Esophagus squamous epithelium (tissue), 5 donors: ENCODE results near the gene IL33. TPM values are rescaled to one million over a fixed set of nuclear protein-coding genes. Genes with fewer than 3 reads are reported as not detected.

Source experiments
- DNase-seq: peaks from one replicate; lab custom pipeline; 2025; lab: John Stamatoyannopoulos, UW
- H3K27ac ChIP-seq, 4 donors: fragments of 200-600 bp; sonication (generic); one replicate each; pipeline ENCODE4 v1.5.1; 2016 to 2019; ENCODE audit warnings: mild to moderate bottlenecking in 1 of 4
- H3K27me3 ChIP-seq, 4 donors: fragments of 200-600 bp; sonication (generic); 1 replicate in 3 of 4; 2 replicates in 1 of 4; pipeline versions ENCODE4 v1.5.1 to v1.6.0; 2017 to 2021; ENCODE audit warnings: antibody characterized with exemption in 1 of 4
- H3K36me3 ChIP-seq, 3 donors: fragments of 200-600 bp; sonication (generic); one replicate each; pipeline ENCODE4 v1.5.1; 2016 to 2019
- H3K4me1 ChIP-seq, 3 donors: fragments of 200-600 bp; sonication (generic); one replicate each; pipeline ENCODE4 v1.5.1; 2017 to 2019
- H3K4me3 ChIP-seq, 4 donors: fragments of 200-600 bp; sonication (generic); 1 replicate in 3 of 4; 2 replicates in 1 of 4; pipeline ENCODE4 v1.5.1; 2016 to 2019; ENCODE audit warnings: mild to moderate bottlenecking in 2 of 4, moderate library complexity in 1 of 4
- H3K9me3 ChIP-seq, 3 donors: fragments of 200-600 bp; sonication (generic); one replicate each; pipeline ENCODE4 v1.5.1; 2016 to 2019
- POLR2A ChIP-seq, 4 donors: fragments of 450-650 bp; IDR thresholded peaks; one replicate each; pipeline ENCODE4 v1.6.1; 2017; ENCODE audit warnings: antibody characterized with exemption in 4 of 4, mild to moderate bottlenecking in 4 of 4, moderate library complexity in 3 of 4
- WGBS, 2 donors: methylation state at CpG; one replicate each; pipeline ENCODE4 v1.1.5; 2018; 5-methylcytosine and 5-hydroxymethylcytosine counted together
- intact Hi-C: fragments of 100-400 bp; cut with DNase I; formaldehyde crosslinking; loops from one replicate; pipeline ENCODE4 v1.15.0; 2022
- total RNA-seq, 4 donors: library from RNA; depleted of rRNA; stranded (reverse); fragments of >200 nt; gene quantifications; one replicate each; pipeline ENCODE4 v1.1.0, GENCODE V29; 2016
- TF ChIP-seq, protein P1 (sequence below), 6 experiments: fragments of 450-650 bp in 4 of 6; fragments of 200-600 bp in 2 of 6; sonication (generic) in 2 of 6; IDR thresholded peaks; one replicate each; pipeline ENCODE4 v1.5.1; 2016 to 2019; ENCODE audit warnings: antibody characterized with exemption in 6 of 6, mild to moderate bottlenecking in 4 of 6, moderate library complexity in 4 of 6
- donor health status: DM: yes; HTN: yes; CAD: no.

Gene IL33
- total RNA-seq, 4 donors from 2014 or later, result 1.9 to 34.0 (median 18.0) TPM

DNA sequence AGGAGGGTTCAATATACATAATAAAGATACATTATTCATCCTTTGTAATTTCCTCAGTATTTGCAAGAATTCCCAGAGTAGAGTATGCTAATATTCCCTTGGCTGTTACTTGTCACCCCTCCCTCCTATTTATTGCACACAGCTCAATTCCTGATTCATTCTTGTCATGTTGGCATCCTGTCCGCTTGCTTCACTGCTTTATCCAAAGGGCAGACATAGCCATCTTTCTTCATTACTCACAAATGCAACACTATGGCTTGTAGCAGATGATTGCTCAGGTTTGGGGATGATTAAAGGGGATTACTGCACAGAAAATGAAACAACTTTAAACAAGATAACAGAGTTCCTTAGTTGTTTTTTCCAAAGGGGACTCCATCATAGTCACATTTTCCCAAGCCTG lies 1.2 kb upstream of the IL33 start:
- intact Hi-C loops, result no loop called here
- peaks cover 0 to 51% (median 6%) of the 10 kb centered on the region in 3 donors for H3K4me1 ChIP-seq
- WGBS, 2 donors, result 16 to 26% methylated on average over 1 of the region's 1 CpG
- H3K36me3 ChIP-seq, result no peaks in the 10 kb centered on the region
- no peak for DNase-seq
- TF ChIP-seq, protein P1, sequence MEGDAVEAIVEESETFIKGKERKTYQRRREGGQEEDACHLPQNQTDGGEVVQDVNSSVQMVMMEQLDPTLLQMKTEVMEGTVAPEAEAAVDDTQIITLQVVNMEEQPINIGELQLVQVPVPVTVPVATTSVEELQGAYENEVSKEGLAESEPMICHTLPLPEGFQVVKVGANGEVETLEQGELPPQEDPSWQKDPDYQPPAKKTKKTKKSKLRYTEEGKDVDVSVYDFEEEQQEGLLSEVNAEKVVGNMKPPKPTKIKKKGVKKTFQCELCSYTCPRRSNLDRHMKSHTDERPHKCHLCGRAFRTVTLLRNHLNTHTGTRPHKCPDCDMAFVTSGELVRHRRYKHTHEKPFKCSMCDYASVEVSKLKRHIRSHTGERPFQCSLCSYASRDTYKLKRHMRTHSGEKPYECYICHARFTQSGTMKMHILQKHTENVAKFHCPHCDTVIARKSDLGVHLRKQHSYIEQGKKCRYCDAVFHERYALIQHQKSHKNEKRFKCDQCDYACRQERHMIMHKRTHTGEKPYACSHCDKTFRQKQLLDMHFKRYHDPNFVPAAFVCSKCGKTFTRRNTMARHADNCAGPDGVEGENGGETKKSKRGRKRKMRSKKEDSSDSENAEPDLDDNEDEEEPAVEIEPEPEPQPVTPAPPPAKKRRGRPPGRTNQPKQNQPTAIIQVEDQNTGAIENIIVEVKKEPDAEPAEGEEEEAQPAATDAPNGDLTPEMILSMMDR (IDR thresholded peaks at IDR 0.05), result no peak
- TF ChIP-seq POLR2A (IDR thresholded peaks at IDR 0.05), result no peak
- peak overlapping the region in 3 of 4 donors; percentile 62 to 82 (median 66) for H3K27ac ChIP-seq
- peaks cover 0 to 17% (median 5%) of the 10 kb centered on the region in 3 donors for H3K9me3 ChIP-seq
- H3K27me3 ChIP-seq, result no peaks in the 10 kb centered on the region
- H3K4me3 ChIP-seq, result no peak overlapping the region

DNA sequence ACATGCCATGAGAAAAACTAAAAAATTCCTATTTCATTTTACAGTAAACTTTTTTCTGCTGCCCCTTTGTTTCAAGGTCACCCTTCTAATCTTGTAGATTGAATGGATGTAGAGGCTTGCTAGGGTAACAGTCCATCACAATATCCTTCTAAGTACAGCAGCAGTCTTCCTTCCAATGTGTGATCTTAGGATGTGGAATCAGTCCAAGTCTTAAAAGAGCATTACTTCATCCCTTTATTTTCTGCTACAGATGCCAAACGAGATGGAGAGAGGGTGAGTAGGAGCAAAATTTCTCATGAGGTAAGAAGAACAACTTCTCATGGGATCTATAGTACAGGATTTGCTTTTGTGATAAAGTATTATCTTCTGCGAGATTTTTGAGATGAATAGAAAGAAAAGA lies 704 bp upstream of the IL33 start:
- DNase-seq, result no peak
- intact Hi-C loops, result no loop called here
- Histone ChIP-seq H3K27ac (peak overlapping the region; percentile 39 to 82 (median 64)), H3K27me3 (no peaks in the 10 kb centered on the region), H3K36me3 (no peaks in the 10 kb centered on the region), H3K4me1 (peaks cover 0 to 55% (median 7%) of the 10 kb centered on the region in 3 donors), H3K4me3 (peak overlapping the region in 1 of 4 donors; percentile 64), H3K9me3 (peaks cover 0 to 12% (median under 1%) of the 10 kb centered on the region in 3 donors)
- TF ChIP-seq, protein P1 (IDR thresholded peaks at IDR 0.05), result no peak
- no peak for TF ChIP-seq POLR2A (IDR thresholded peaks at IDR 0.05)
- 26 to 39% methylated on average over 2 of the region's 2 CpGs for WGBS, 2 donors

DNA sequence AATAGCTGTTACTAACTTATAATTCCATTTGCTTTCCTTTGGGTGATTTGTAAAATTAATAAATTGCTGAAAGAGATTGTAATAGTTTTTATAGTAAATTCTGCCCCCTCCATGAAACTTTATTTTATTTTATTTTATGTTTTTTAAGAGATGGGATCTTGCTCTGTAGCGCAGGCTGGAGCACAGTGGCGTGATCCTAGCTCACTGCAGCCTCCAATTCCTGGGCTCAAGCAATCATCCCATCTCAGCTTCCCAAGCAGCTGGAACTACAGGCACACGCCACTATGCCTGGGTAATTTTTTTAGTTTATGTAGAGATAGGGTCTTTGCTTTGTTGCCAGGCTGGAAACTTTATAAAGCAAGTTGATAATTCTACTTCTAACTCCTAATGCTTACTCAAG lies 395 bp downstream of the IL33 start:
- peaks cover 0 to 1% (median 0%) of the 10 kb centered on the region in 3 donors for H3K9me3 ChIP-seq
- WGBS, 2 donors, result 11 to 31% methylated on average over 3 of the region's 3 CpGs
- peak overlapping the region; percentile 39 to 82 (median 69) for H3K27ac ChIP-seq
- H3K27me3 ChIP-seq, result no peaks in the 10 kb centered on the region
- TF ChIP-seq, protein P1 (IDR thresholded peaks at IDR 0.05), result no peak
- TF ChIP-seq POLR2A (IDR thresholded peaks at IDR 0.05), result no peak
- DNase-seq, result no peak
- intact Hi-C loops, result no loop called here
- peaks cover 0 to 66% (median 14%) of the 10 kb centered on the region in 3 donors for H3K4me1 ChIP-seq
- H3K36me3 ChIP-seq, result no peaks in the 10 kb centered on the region
- H3K4me3 ChIP-seq, result peak overlapping the region; percentile 13 to 64 (median 35)

DNA sequence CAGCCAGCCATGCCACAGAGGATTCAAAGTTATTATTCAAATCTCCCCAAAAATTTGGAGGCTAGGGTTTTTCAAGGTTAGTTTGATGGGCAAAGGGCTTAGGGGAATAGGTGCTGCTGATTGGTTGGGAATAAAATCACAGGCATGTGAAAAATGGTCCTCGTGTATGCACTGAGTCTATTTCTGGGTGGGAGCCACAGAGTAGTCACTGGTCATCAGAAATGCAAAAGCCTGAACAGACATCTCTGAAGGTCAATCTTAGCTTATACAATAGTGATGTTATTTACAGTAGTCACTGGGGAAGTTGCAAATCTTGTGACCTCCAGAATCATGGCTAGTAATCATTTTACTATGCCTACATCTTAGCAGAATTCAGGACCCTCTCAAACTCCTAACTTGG lies 1.3 kb downstream of the IL33 start:
- Histone ChIP-seq H3K4me1 (peaks cover 0 to 76% (median 23%) of the 10 kb centered on the region in 3 donors), H3K27ac (peak overlapping the region; percentile 45 to 82 (median 69)), H3K9me3 (no peaks in the 10 kb centered on the region), H3K27me3 (no peaks in the 10 kb centered on the region), H3K4me3 (peak overlapping the region; percentile 13 to 64 (median 35)), H3K36me3 (no peaks in the 10 kb centered on the region)
- intact Hi-C loops, result no loop called here
- no peak for DNase-seq
- TF ChIP-seq, protein P1 (IDR thresholded peaks at IDR 0.05), result no peak
- TF ChIP-seq POLR2A (IDR thresholded peaks at IDR 0.05), result no peak
- WGBS, 2 donors, result 29 to 40% methylated on average over 1 of the region's 1 CpG

DNA sequence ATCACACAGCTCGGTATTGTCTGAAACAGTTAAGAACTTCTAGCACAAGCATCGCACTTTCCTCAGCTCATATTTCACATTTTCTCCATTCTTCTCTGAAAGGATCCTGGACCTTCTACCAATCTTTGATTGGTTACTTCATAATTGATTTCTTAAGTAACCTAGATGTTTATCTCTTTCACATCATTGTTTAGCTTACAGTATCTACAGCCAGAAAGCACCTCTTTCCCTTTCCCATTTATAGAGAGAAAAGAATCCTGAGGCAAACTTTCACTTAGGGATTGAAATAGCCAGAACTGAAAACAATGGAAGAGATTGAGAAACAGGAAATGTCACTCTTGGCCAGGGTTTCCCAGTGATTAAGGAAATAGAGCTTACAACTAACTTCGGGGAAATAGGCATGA lies 2.5 kb downstream of the IL33 start:
- Histone ChIP-seq H3K27me3 (no peaks in the 10 kb centered on the region), H3K4me1 (peaks cover 0 to 87% (median 30%) of the 10 kb centered on the region in 3 donors), H3K36me3 (no peaks in the 10 kb centered on the region), H3K4me3 (peak overlapping the region in 3 of 4 donors; percentile 2 to 64 (median 41)), H3K9me3 (no peaks in the 10 kb centered on the region), H3K27ac (peak overlapping the region; percentile 45 to 82 (median 69))
- WGBS, 2 donors, result 5% methylated on average over 3 of the region's 3 CpGs
- intact Hi-C loops, result no loop called here
- DNase-seq, result no peak
- TF ChIP-seq, protein P1 (IDR thresholded peaks at IDR 0.05), result no peak
- no peak for TF ChIP-seq POLR2A (IDR thresholded peaks at IDR 0.05)
